ENCODE results near the gene TMEM108. TPM values are rescaled to one million over a fixed set of nuclear protein-coding genes. Genes with fewer than 3 reads are reported as not detected.

The TMEM108 gene
- total and polyA plus RNA-seq, 2 of the 4 experiments (the other 2 are of a cell fraction): 0.18 to 2.2 TPM

DNA sequence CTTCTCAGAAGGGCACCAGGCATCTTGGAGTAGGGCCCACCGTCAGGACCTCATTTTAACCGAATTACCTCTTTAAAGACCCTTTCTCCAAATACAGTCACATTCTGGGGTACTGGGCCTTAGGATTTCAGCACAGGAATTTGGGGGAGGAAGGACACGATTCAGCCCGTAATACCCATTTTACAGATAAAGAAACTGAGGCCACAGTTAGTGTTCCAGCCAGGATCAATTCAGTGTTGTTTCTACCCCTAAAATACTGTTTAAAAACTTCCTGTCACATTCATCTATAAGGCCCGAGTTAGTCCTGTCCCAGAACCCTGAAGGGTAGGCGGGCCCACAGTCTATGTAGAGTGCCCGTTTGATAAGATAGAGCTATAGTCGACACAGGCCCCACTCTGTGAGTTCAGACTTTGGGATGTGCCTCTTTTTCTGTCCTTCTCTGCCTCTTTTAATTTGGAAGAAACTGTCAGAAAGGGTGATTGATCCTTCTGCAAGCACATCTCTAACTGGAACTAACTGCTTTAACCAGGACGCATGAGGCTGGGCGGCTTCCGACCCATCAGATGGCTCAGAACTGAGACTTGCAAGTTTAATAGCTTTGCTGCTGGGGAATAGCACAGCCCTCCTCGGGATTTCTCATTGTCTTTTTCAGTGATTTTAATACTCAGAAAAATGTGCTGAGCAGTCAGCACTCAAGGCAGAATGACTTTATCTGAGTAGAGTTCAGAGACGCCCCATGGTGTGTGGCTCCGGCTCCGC is 381.1 kb downstream of the TMEM108 start:
- in situ Hi-C loops (cut with MboI; ENCODE audit: low sequenced_read_pairs): no loop called here

More for the DNA sequence above, 381.1 kb downstream of the TMEM108 start:
- Histone ChIP-seq H3K4ac (ENCODE audit: low read depth, low read length) (no peak overlapping the region), H3K27me3 (ENCODE audit: control insufficient read depth, insufficient read depth, low read length) (0 out of 2 replicates have a peak, but pooled peaks cover 2% of the 10 kb centered on the region), H2BK5ac (ENCODE audit: low read depth, low read length, poor library complexity, severe bottlenecking) (no peak overlapping the region), H3K56ac (ENCODE audit: extremely low read depth, insufficient read depth, low read length) (no peak overlapping the region), H4K91ac (ENCODE audit: insufficient read depth, low read depth, low read length) (no peak overlapping the region), H3K79me1 (ENCODE audit: low read depth in 1 of 2, low read length in 2 of 2) (no peaks in the 10 kb centered on the region), H3K23ac (ENCODE audit: low read depth, low read length) (no peak overlapping the region), H3K9me1 (ENCODE audit: insufficient read depth, low read length) (no peaks in the 10 kb centered on the region), H4K8ac (ENCODE audit: low read depth in 2 of 2, low read length in 2 of 2) (no peak overlapping the region), H3K18ac (ENCODE audit: low read depth, low read length) (no peak overlapping the region), H3K27ac (ENCODE audit: insufficient read depth, low read length) (no peak overlapping the region), H4K20me1 (ENCODE audit: insufficient read depth, low read length) (no peaks in the 10 kb centered on the region), H3K36me3 (ENCODE audit: control insufficient read depth, insufficient read depth, low read length) (no peaks in the 10 kb centered on the region), H3K14ac (replicated peaks; ENCODE audit: low read depth, low read length) (no peak overlapping the region), H3K4me3 (ENCODE audit: insufficient read depth, low read depth, low read length) (no peak overlapping the region), H3K9ac (ENCODE audit: low read depth, low read length) (no peak overlapping the region), H2AFZ (replicated peaks; ENCODE audit: low read length, poor library complexity) (no peak overlapping the region), H2BK120ac (ENCODE audit: low read depth, low read length) (no peak overlapping the region), H2BK15ac (ENCODE audit: low read depth, low read length) (no peak overlapping the region), H2AK5ac (ENCODE audit: low read depth, low read length) (no peak overlapping the region), H3K9me3 (ENCODE audit: control insufficient read depth, insufficient read depth, low read length) (no peaks in the 10 kb centered on the region), H3K4me2 (ENCODE audit: low read depth, low read length) (no peak overlapping the region), H2AK9ac (replicated peaks; ENCODE audit: low read depth, low read length, poor library complexity) (no peak overlapping the region), H4K5ac (ENCODE audit: low read depth, low read length) (no peak overlapping the region), H2BK20ac (ENCODE audit: low read depth, low read length) (no peak overlapping the region), H3K4me1 (ENCODE audit: control insufficient read depth, insufficient read depth, low read length) (no peaks in the 10 kb centered on the region)
- intact Hi-C loops (cut with micrococcal nuclease) (no loop called here), dilution Hi-C loops (cut with HindIII; ENCODE audit: low sequenced_read_pairs, unreplicated experiment) (no loop called here)
- DNase-seq (no peak), ATAC-seq (ENCODE audit: low read depth) (no peak)
- TF ChIP-seq MAZ (IDR thresholded peaks at IDR 0.05; ENCODE audit: borderline replicate concordance, low read depth, low read length) (no peak), BHLHE40 (IDR thresholded peaks at IDR 0.05; ENCODE audit: low read depth, low read length) (no peak), POLR2A (IDR thresholded peaks at IDR 0.05; ENCODE audit: low read depth, low read length) (no peak), CHD1 (IDR thresholded peaks at IDR 0.05; ENCODE audit: low read depth, low read length) (no peak), CEBPB (IDR thresholded peaks at IDR 0.05; ENCODE audit: low read depth, low read length) (no peak), MXI1 (IDR thresholded peaks at IDR 0.05; ENCODE audit: borderline replicate concordance, low read depth, low read length) (no peak), MAFK (IDR thresholded peaks at IDR 0.05; ENCODE audit: low read depth, low read length) (no peak), NFE2L2 (IDR thresholded peaks at IDR 0.05; ENCODE audit: low read depth, low read length) (no peak), SMC3 (IDR thresholded peaks at IDR 0.05; ENCODE audit: low read depth, low read length) (no peak), FOS (IDR thresholded peaks at IDR 0.05; ENCODE audit: low read depth, low read length) (no peak), RCOR1 (IDR thresholded peaks at IDR 0.05; ENCODE audit: insufficient replicate concordance, low read length) (no peak)
- TF ChIP-seq, protein P1, sequence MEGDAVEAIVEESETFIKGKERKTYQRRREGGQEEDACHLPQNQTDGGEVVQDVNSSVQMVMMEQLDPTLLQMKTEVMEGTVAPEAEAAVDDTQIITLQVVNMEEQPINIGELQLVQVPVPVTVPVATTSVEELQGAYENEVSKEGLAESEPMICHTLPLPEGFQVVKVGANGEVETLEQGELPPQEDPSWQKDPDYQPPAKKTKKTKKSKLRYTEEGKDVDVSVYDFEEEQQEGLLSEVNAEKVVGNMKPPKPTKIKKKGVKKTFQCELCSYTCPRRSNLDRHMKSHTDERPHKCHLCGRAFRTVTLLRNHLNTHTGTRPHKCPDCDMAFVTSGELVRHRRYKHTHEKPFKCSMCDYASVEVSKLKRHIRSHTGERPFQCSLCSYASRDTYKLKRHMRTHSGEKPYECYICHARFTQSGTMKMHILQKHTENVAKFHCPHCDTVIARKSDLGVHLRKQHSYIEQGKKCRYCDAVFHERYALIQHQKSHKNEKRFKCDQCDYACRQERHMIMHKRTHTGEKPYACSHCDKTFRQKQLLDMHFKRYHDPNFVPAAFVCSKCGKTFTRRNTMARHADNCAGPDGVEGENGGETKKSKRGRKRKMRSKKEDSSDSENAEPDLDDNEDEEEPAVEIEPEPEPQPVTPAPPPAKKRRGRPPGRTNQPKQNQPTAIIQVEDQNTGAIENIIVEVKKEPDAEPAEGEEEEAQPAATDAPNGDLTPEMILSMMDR (conservative IDR thresholded peaks at IDR 0.05; ENCODE audit: low read depth, low read length): no peak
- TF ChIP-seq, protein P2, sequence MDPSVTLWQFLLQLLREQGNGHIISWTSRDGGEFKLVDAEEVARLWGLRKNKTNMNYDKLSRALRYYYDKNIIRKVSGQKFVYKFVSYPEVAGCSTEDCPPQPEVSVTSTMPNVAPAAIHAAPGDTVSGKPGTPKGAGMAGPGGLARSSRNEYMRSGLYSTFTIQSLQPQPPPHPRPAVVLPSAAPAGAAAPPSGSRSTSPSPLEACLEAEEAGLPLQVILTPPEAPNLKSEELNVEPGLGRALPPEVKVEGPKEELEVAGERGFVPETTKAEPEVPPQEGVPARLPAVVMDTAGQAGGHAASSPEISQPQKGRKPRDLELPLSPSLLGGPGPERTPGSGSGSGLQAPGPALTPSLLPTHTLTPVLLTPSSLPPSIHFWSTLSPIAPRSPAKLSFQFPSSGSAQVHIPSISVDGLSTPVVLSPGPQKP (IDR thresholded peaks at IDR 0.05; ENCODE audit: borderline replicate concordance, low read depth, low read length): no peak
- TF ChIP-seq, protein P3, sequence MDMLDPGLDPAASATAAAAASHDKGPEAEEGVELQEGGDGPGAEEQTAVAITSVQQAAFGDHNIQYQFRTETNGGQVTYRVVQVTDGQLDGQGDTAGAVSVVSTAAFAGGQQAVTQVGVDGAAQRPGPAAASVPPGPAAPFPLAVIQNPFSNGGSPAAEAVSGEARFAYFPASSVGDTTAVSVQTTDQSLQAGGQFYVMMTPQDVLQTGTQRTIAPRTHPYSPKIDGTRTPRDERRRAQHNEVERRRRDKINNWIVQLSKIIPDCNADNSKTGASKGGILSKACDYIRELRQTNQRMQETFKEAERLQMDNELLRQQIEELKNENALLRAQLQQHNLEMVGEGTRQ (IDR thresholded peaks at IDR 0.05; ENCODE audit: low read depth, low read length): no peak
- 96% methylated on average over 4 of the region's 15 CpGs; no CpG with 5 or more reads in 1 of the 2 experiments for WGBS, 2 experiments (ENCODE audit: extremely low coverage in 2 of 2, insufficient read length in 1 of 2)
- ChIA-PET CTCF (no interaction called here), POLR2A (ENCODE audit: unreplicated experiment) (no interaction called here)
- no TSS peak for BruUV-seq (replicated peaks)
